ENCODE results near the gene CHMP1B. TPM values are rescaled to one million over a fixed set of nuclear protein-coding genes. Genes with fewer than 3 reads are reported as not detected.

Gene CHMP1B
- polyA plus RNA-seq, 1 donor from 2014 or later = 106 TPM

DNA sequence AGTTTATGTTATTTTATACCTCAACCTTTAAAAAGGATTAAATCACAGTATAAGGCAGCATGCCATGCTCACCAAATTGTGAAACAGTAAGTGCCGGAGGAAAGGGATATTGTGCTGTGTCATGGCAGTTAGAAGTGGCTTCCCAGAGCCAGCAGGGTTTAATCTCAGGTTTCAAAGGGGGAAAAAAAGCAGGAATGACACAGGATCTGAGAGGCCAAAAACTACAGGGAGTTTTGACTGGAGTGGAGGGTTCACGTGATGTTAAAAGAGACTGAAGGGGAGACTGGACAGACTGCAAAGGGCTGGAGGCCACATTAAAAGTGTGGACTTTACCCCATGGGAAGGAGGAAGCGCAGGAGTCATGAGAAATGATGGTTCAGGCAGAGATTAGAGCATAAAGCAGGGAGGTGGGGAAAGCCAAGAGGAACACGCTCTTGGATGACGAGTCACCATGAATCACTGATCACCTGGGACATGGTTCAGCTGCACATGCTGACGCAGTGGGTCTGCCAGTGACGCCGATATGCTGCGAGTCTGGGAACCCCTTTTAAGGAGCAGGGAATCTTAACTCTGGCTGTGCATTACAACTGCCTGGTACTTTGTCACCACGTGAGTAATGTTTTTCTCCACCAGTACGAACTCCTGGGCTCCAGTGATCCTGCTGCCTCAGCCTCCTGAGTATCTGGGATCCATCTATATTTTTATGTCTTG, 6.1 kb downstream of the CHMP1B start:
- Histone ChIP-seq H3K27ac (ENCODE audit: low read length) (no peak overlapping the region), H3K36me3 (ENCODE audit: insufficient read depth, low read length) (no peaks in the 10 kb centered on the region), H3K4me2 (ENCODE audit: low read length) (no peak overlapping the region), H3K9me3 (ENCODE audit: low read length) (no peaks in the 10 kb centered on the region), H2AFZ (ENCODE audit: low read depth, low read length) (no peak overlapping the region), H3K27me3 (ENCODE audit: insufficient read depth, low read depth, low read length) (no peaks in the 10 kb centered on the region), H3K9me2 (ENCODE audit: insufficient read depth, low read length) (no peaks in the 10 kb centered on the region), H3K4me3 (ENCODE audit: low read length) (no peak overlapping the region), H3K79me2 (replicated peaks; ENCODE audit: insufficient read depth, low read length) (peaks cover 14% of the 10 kb centered on the region), H3K9ac (ENCODE audit: low read length) (no peak overlapping the region), H4K20me1 (ENCODE audit: insufficient read depth) (no peaks in the 10 kb centered on the region), H3F3A (ENCODE audit: insufficient read depth, low read length, poor library complexity, severe bottlenecking) (no peaks in the 10 kb centered on the region)
- TF ChIP-seq RAD21 (conservative IDR thresholded peaks at IDR 0.05) = no peak

DNA sequence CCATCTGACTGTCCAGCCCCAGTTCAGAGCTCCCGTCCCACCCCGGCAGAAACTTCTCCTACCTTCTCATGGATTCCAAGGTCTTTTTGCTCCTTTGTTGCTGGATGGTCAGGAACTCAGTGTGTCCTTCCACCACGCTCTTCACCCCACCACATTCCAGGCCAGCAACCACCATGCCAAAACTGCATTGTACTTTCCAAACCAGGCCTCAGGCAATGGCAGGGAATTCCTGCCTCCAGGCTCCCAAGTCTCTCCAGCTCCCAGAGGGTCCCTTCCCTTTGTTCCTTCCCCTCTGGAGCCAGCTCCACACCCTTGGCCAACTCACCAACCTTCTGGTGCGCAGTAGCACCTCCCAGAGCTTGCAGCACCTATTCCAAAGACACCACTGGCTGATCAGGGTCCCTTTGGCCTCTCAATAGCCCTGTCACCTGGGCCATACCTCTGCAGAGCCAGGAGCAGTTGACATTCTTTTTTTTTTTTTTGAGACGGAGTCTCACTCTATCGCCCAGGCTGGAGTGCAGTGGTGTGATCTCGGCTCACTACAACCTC, 8.1 kb downstream of the CHMP1B start:
- Histone ChIP-seq H3K9ac (ENCODE audit: low read length) (no peak overlapping the region), H3K4me3 (ENCODE audit: low read length) (no peak overlapping the region), H3K27ac (ENCODE audit: low read length) (no peak overlapping the region), H3K36me3 (ENCODE audit: insufficient read depth, low read length) (no peaks in the 10 kb centered on the region), H3K27me3 (ENCODE audit: insufficient read depth, low read depth, low read length) (no peaks in the 10 kb centered on the region), H3K9me2 (ENCODE audit: insufficient read depth, low read length) (no peaks in the 10 kb centered on the region), H3K79me2 (replicated peaks; ENCODE audit: insufficient read depth, low read length) (no peaks in the 10 kb centered on the region), H2AFZ (ENCODE audit: low read depth, low read length) (no peak overlapping the region), H3K4me2 (ENCODE audit: low read length) (no peak overlapping the region), H3F3A (ENCODE audit: insufficient read depth, low read length, poor library complexity, severe bottlenecking) (no peaks in the 10 kb centered on the region), H3K9me3 (ENCODE audit: low read length) (no peaks in the 10 kb centered on the region), H4K20me1 (ENCODE audit: insufficient read depth) (no peaks in the 10 kb centered on the region)
- TF ChIP-seq RAD21 (conservative IDR thresholded peaks at IDR 0.05) (no peak), EP300 (conservative IDR thresholded peaks at IDR 0.05; ENCODE audit: poor library complexity, severe bottlenecking) (no peak), TAF1 (IDR thresholded peaks at IDR 0.05; ENCODE audit: low read depth) (no peak), EZH2 (IDR thresholded peaks at IDR 0.05; ENCODE audit: borderline replicate concordance, insufficient read depth, low read length, poor library complexity, severe bottlenecking) (no peak), MXI1 (conservative IDR thresholded peaks at IDR 0.05; ENCODE audit: poor library complexity, severe bottlenecking) (no peak), SMC3 (conservative IDR thresholded peaks at IDR 0.05; ENCODE audit: poor library complexity) (no peak), POLR2AphosphoS5 (IDR thresholded peaks at IDR 0.05) (no peak)
- TF ChIP-seq, protein P1, sequence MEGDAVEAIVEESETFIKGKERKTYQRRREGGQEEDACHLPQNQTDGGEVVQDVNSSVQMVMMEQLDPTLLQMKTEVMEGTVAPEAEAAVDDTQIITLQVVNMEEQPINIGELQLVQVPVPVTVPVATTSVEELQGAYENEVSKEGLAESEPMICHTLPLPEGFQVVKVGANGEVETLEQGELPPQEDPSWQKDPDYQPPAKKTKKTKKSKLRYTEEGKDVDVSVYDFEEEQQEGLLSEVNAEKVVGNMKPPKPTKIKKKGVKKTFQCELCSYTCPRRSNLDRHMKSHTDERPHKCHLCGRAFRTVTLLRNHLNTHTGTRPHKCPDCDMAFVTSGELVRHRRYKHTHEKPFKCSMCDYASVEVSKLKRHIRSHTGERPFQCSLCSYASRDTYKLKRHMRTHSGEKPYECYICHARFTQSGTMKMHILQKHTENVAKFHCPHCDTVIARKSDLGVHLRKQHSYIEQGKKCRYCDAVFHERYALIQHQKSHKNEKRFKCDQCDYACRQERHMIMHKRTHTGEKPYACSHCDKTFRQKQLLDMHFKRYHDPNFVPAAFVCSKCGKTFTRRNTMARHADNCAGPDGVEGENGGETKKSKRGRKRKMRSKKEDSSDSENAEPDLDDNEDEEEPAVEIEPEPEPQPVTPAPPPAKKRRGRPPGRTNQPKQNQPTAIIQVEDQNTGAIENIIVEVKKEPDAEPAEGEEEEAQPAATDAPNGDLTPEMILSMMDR (IDR thresholded peaks at IDR 0.05; ENCODE audit: poor library complexity, severe bottlenecking) = no peak
- TF ChIP-seq, protein P2, sequence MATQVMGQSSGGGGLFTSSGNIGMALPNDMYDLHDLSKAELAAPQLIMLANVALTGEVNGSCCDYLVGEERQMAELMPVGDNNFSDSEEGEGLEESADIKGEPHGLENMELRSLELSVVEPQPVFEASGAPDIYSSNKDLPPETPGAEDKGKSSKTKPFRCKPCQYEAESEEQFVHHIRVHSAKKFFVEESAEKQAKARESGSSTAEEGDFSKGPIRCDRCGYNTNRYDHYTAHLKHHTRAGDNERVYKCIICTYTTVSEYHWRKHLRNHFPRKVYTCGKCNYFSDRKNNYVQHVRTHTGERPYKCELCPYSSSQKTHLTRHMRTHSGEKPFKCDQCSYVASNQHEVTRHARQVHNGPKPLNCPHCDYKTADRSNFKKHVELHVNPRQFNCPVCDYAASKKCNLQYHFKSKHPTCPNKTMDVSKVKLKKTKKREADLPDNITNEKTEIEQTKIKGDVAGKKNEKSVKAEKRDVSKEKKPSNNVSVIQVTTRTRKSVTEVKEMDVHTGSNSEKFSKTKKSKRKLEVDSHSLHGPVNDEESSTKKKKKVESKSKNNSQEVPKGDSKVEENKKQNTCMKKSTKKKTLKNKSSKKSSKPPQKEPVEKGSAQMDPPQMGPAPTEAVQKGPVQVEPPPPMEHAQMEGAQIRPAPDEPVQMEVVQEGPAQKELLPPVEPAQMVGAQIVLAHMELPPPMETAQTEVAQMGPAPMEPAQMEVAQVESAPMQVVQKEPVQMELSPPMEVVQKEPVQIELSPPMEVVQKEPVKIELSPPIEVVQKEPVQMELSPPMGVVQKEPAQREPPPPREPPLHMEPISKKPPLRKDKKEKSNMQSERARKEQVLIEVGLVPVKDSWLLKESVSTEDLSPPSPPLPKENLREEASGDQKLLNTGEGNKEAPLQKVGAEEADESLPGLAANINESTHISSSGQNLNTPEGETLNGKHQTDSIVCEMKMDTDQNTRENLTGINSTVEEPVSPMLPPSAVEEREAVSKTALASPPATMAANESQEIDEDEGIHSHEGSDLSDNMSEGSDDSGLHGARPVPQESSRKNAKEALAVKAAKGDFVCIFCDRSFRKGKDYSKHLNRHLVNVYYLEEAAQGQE (IDR thresholded peaks at IDR 0.05; ENCODE audit: borderline replicate concordance) = no peak
